ENCODE results near the gene AATF.

DNA sequence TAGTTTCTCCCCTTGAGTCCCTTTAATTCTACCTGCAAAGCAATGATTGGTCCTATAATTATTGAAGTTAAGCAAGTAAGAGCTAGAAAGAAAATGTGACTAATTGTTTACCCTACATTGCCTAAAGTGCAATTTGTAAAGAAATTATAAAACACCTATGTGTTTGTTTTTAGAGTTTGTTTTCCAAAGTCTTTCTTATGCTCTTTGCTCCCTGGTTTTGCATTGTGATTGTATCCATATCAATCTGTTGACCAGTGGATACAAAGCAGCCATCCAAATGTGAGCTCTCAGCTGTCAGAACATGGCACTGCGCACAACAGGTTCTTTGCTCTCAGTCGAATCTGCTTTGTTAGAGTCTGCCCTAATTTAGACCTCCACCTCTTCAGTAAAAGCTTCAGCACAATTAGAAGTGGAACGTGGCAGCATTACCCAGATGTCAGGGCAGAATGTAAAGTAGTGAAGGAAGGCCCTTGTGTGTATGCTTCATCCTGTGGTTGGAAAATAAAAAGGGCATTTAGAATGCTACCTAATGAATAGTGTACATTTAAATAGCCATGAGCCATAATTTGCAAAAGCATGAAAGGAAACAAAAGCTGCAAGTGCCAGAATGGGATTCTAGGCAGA lies 70.5 kb downstream of the AATF start:
- TF ChIP-seq, protein P1, sequence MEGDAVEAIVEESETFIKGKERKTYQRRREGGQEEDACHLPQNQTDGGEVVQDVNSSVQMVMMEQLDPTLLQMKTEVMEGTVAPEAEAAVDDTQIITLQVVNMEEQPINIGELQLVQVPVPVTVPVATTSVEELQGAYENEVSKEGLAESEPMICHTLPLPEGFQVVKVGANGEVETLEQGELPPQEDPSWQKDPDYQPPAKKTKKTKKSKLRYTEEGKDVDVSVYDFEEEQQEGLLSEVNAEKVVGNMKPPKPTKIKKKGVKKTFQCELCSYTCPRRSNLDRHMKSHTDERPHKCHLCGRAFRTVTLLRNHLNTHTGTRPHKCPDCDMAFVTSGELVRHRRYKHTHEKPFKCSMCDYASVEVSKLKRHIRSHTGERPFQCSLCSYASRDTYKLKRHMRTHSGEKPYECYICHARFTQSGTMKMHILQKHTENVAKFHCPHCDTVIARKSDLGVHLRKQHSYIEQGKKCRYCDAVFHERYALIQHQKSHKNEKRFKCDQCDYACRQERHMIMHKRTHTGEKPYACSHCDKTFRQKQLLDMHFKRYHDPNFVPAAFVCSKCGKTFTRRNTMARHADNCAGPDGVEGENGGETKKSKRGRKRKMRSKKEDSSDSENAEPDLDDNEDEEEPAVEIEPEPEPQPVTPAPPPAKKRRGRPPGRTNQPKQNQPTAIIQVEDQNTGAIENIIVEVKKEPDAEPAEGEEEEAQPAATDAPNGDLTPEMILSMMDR (IDR thresholded peaks at IDR 0.05): no peak
- no peak for TF ChIP-seq POLR2A (IDR thresholded peaks at IDR 0.05)

Measured in adrenal gland (tissue), 5 donors.